Fibroblast of skin of scalp (primary cell): ENCODE measurements around the gene SYNE2.

Source experiments
- DNase-seq: peaks from one replicate; pipeline ENCODE4 v3.0.0-alpha.2; 2013

SYNE2 gene

DNA sequence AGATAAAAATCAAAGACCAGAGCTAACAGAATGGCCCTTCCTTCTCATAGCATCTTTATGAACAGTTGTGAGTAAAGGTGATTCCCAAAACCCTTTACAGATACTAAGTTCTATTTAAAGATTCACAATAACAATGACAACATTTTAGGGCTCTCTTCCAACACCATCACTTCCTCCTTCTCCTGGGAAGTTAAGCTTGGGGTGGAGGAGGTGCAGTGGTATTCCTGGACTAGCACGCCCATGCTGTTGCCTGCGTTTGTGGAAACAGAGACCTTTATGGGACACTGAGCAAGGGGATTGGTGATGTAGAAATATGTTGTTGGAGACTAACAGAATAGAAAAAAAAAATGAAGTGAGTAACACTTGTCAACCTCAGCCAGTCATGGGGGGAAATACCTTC, 22.5 kb downstream of the SYNE2 start:
- DNase-seq = peak; percentile 29

DNA sequence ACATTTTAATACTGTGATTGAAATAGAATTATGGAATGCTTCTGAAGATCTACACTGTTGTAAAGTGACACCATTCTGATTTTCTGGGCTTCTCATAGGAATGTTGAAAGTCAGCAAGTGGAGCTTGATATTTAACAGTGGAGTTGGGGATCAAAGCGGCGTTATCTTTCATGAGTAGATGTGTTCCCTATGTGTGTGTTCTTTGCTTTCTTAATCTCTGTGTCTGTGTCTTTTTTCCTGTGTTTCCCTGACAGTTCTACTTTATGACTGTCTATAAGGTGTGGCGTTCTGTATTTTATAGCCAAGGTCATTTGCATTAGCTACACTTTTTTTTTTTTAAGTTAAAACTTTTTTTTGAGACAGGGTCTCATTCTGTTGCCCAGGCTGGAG, 24.7 kb downstream of the SYNE2 start:
- no peak for DNase-seq

DNA sequence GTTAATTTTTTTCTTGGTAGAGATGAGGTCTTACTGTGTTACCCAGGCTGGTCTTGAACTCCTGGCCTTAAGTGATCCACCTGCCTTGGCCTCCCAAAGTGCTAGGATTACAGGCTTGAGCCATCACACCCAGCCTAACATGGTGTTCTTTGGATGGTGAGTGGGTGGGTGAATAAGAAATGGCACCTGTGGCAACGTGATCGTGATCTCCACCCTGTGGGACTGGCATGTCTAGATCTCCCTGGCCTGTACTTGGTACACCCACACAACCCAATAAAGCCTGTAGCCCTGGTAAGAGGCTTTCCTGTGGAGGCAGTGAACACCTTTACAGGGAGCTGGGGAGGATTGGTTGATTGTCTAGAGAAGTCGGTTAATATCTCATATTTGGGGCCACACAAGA, 25.2 kb downstream of the SYNE2 start:
- DNase-seq = no peak

DNA sequence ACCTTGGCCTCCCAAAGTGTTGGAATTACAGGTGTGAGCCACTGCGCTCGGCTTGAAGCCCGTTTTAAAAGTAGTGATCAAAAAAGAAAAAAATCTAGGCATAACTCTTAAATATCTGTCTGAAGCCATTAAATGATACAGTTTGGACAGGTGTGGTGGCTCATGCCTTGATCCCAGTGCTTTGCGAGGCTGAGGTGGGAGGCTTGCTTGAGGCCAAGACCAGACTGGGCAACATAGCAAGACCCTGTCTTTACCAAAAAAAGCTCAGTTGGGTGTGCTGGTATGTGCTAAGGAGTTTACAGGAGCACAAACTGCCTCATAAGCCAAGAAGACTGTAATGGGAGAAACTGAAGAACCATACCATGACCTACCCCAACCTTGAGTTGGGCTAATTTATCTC, 26.0 kb downstream of the SYNE2 start:
- no peak for DNase-seq

DNA sequence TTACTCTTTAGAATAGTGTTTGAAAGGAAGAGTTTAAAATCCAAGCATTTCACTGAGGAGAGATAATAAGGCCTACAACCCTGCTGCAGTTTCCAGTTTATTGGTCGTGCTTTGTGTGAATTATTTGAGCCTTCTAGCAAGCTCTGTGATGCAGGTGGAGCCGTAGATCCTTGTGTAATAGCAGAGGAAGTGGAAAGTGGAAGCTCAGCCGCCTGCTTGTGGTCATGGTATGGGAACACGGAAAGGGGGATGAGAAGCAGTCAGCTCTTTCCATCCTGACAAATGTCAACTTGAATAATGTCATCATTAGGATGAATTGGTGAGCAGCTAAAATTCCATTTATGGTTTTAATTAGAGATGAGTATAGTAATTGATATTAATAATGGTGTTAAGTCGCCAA, 29.1 kb downstream of the SYNE2 start:
- no peak for DNase-seq

DNA sequence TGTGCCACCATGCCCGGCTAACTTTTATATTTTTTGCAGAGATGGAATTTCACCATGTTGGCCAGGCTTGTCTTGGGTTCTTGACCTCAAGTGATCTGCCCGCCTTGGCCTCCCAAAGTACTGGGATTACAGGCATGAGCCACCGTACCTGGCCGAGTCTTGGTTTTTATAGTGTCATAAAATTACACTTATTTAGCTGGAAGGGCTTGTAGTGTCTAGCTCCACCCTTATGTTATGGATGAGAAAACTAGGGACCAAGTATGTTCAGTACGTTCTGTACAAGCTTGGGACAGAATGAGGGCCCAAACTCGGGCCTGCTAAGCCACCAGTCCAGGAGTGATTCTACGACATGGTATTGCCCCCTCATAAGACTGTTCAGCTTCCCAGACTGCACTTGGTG, 35.1 kb downstream of the SYNE2 start:
- DNase-seq = no peak

DNA sequence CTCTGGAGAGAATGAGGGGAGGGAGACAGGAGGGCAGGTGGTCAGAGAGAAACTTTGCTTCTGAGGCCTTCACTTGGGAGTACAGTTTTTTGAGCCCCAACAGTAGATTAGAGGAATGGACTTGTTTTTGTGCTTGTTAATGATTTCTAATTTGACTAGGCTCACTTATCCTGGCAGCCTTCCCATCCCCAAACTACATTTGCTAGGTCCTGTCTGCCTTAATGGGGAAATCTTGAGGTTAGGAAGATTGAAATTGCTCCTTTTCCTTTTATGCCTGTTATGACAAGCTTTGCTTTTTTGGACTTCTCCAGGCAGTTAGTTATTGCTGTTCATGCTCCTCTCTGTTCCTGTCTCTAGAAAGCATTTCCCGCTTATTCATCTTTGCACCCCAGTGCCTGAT, 37.7 kb downstream of the SYNE2 start:
- DNase-seq = no peak

DNA sequence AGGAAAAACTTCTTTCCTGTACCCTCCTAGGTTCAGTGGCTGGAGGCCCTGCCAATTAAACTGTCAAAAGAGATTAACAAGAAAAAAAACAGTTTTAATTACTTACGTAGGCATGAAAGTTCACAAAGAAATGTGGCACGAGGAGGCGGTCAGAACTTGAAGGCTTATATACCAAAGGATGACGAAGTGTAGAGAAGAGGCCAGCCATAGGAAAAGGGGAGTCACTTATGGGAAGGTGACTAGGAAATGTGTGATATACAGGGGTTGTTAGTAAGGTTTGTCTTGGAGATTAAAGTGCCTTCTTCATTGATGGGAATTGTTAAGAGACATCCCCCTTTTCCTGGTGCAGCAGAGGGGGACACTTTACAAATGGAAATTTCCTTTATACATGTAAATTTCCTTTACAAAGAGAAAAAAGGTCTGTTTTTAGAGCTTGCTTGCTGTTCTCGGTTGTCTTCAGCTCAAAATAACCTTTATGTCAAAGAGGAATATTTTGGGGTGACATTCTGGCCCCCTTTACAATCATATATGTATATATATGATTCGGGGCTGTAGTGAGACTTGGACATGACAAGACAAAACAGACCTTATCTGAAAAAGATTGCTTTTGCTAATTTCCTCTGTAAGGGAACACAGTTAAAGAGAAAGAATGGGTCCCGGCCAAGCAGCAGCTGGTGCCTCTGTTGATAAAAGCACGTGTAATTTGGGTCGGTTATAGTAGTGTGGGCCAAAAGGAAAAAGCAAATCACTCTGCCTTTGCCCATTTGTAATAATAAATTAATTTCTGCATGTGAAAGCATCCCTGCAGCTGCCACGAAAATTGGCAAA, 38.6 kb downstream of the SYNE2 start:
- DNase-seq = no peak

DNA sequence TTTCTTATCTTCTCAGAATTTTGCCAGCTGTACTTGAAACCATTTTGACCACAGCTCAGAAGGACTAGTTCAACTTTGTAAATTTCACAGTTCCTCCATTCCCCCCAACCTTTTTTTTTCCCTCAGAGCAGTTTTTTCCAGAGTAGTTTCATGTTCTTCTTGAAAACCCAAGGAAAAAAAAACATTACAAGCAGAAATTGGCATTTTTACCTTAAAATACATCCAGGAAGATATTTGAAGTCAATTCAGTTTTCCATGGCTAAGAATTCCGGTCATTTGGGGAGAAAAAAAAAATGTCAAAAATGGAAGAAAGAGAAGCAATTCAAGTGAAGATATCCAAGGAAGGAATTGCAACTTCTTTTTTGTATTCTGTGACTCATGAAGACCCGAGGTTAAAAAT, 39.5 kb downstream of the SYNE2 start:
- DNase-seq = no peak

DNA sequence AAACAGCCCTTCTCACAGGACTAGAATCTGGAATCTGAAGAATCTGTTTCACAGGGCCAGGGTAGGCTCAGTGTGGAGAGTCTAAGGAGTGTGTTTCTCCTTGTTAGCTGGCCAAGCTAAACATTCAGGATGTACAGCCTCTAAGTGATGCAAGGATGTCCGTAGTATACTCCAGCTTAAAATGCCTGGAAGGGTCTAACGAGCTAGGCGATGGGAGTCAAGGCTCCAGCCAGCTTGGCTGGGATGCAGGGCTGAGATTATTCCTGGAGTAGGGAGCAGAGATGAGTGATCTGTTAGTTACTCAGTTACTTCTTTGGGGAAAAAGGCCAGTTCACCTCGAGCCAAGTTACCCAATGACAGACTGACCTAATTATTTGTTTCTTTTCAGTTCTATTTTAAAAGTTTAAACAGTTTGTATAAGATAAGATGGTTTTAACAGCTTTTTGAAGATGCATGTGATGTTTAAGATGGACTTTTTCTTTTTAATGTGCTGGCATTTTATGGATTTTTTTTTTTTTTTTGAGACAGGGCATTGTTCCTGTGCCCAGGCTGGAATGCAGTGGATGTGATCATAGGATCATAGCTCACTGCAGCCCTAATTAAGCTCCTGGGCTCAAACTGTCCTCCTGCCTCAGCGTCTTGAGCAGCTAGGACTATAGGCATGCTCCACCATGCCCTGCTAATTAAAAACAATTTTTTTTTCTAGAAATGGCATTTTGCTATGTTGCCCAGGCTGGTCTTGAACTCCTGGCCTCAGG, 41.1 kb downstream of the SYNE2 start:
- DNase-seq = peak; percentile 90

DNA sequence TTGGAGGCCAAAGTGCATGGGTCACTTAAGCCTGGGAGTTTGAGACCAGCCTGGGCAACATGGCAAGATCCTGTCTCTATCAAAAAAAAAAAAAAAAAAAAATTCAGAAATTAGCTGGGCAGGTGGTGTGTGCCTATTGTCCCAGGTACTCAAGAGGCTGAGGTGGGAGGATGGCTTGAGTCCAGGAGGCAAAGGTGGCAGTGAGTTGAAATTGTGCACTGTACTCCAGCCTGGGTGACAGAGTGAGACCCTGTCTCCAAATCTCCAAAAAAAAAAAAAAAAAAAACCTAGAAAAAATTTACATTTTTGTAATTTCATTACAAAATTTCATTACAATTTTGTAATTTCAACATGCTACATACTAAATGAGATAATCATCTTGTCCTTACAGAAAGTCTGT, 42.7 kb downstream of the SYNE2 start:
- no peak for DNase-seq

DNA sequence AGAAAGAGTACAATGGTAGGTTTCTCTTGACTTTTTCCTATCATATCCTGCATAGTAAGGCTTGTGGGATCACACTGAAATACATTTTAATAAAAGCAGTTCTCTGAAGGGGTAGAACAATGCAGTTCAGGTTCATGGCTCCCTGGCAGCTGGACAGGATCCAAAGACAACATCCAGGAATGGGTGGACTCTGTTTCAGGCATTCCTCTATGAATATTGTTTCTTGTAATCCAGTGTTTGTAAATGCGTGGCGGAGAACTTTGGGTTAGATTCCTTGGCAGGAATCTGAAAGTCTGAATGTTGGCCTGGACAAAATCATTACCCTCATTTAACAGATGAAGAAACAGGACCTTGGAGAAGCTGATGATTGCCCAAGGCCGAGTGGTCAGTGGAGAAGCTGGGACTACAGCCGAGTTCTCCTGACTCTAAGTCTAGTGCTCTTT, 43.5 kb downstream of the SYNE2 start:
- DNase-seq = peak; percentile 85

DNA sequence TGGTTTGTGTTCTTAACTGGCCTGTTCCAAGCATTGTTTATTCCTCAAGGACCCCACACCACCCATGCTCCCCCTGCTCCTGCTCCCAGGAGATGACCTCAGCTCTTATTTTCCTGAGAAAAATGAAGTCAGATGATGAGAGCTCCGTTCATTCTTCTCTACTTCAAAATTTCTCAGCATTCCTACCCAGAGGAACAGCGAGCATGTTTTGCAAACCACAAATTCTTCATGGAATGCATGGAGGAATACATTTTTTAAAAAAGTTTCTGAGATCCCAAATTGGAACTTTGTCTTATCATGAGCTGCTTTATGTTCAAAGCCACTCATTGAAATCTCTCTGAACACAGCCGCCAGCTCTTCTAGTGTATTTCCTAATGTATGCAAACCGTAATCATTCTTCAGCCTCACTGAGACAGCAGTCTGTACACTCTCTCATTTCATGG, 44.9 kb downstream of the SYNE2 start:
- DNase-seq = peak; percentile 92

DNA sequence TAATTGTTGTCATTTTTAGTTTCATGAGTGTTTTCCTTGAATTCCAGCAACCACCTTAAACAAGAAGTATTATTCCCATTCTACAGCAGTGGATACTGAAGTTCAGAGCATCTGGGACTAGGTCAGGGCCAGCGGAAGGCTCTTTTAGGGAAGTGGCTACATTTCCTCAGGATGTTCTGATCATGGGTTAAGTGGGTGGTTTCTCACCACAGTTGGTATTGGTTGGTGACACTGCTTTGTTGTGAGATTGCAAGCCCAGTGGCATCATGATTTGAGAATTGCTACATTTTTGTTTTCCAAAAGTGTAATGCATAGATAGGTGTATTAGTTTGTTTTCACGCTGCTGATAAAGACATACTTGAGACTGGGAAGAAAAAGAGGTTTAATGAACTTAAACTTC, 47.1 kb downstream of the SYNE2 start:
- no peak for DNase-seq

DNA sequence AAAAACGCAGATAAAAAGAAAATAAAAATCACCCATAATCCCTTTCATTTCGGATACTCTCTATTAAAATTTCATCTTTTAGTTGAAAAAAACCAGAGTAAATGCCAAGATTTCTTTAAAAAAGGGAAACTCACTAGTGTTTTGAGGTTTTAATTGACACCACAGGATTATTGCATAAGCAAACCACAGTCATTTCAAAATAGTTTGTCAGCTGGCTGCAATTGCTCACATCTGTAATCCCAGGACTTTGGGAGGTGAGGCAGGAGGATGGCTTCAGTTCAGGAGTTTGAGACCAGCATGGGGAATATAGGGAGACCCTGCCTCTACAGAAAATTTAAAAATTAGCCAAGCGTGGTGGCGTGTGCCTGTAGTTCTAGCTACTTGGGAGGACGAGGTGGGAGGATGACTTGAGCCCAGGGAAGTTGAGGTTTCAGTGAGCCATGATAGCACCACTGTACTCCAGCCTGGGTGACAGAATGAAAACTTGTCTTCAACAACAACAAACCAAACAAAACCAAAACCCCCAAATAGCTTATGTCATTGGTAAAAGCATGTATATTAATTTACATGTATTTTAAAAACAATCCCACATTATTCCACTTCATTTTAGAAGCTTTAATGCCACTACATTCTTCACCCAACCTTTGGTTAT, 48.8 kb downstream of the SYNE2 start:
- peak; percentile 85 for DNase-seq

DNA sequence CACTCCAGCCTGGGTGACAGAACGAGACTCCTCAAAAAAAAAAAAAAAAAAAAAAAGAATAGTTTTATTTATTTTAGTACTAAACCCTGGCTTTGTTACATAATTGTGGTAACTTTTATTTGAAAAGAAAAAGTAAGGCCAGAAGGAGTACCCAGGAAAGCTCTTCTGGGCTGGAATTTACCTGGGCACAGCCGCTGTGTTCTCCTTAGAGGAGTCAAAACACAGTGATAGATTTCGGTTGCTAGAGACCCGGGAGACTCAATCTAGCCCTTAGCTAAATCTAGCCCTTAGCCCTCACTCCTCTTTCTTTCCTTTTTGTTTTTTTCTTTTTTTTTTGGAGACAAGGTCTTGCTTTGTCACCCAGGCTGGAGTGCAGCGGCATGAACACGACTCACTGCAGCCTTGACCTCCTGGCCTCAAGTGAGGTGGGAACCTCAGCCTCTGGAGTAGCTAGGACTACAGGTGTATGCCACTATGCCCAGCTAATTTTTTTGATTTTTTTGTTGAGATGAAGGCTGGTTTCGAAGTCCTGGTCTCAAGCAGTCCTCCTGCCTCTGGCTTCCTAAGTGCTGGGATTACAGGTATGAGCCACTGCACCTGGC, 49.7 kb downstream of the SYNE2 start:
- no peak for DNase-seq

DNA sequence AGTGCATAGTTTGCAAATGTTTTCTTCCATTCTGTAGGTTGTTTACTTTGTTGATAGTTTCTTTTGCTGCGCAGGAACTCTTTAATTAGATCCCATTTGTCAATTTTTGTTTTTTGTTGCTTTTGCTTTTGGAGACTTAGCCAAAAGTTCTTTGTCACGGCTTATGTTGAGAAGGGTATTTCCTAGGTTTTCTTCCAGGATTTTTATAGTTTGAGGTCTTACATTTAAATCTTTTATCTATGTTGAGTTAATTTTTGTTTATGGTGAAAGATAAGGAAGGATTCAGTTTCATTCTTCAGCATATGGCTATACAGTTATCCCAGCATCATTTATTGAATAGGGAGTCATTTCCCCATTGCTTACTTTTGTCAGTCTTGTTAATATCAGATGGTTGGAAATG, 51.9 kb downstream of the SYNE2 start:
- DNase-seq = no peak

DNA sequence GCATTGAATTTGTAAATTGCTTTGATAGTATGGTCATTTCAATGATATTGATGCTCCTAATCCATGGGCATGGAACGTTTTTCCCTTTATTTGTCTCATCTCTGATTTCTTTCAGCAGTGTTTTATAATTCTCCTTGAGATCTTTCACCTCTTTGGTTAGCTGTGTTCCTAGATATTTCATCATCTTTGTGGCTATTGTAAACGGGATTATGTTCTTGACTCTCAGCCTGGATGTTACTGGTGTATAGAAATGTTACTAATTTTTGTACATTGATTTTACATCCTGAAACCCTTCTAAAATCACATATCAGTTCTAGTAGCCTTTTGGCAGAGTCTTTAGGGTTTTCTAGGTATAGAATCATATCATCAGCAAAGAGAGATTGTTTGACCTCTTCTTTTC, 52.6 kb downstream of the SYNE2 start:
- DNase-seq = no peak

DNA sequence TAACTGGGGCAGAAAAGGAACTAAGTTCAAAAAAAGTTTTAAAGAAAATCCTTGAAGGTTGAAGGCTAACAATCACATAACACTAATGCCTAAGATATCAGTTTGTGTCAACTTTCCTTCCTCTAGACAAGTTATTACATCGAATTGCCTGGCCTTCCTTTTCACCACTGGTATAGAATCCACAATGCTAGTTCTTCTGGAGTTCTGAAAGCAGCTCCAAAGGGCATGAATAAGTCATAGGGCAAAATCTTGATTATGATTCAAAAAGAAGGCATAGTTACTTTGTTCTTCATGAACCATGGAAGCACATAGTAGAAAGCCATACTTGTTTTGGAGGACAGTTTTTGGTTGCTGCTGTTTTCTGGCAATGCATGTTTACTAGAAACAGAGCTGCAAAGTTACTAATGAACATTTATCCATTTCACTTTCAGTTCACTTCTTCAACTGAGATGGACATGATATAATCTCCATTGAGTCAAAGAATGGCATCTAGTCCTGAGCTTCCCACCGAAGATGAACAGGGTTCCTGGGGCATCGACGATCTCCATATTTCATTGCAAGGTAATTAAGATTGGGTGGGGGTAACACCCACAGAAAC, 56.0 kb downstream of the SYNE2 start:
- DNase-seq = no peak

DNA sequence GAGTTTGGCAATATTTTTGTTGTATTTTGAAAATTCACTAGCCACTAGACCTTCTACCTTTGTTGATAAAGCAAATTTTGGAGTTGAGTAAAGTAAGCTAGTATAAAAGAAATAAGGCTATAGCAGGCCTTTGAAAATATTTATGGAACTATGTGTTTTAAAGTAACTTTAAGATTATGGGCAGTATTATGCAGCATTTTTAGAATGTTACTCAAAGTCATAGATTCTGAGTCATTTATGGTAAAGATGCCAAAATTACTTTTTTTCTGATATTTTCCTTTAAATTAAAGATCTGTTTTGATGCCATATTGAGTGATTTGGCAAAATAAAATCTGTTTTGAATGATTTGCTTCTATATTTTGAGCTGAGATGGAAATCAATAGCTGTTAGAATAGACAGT, 57.2 kb downstream of the SYNE2 start:
- peak; percentile 40 for DNase-seq

DNA sequence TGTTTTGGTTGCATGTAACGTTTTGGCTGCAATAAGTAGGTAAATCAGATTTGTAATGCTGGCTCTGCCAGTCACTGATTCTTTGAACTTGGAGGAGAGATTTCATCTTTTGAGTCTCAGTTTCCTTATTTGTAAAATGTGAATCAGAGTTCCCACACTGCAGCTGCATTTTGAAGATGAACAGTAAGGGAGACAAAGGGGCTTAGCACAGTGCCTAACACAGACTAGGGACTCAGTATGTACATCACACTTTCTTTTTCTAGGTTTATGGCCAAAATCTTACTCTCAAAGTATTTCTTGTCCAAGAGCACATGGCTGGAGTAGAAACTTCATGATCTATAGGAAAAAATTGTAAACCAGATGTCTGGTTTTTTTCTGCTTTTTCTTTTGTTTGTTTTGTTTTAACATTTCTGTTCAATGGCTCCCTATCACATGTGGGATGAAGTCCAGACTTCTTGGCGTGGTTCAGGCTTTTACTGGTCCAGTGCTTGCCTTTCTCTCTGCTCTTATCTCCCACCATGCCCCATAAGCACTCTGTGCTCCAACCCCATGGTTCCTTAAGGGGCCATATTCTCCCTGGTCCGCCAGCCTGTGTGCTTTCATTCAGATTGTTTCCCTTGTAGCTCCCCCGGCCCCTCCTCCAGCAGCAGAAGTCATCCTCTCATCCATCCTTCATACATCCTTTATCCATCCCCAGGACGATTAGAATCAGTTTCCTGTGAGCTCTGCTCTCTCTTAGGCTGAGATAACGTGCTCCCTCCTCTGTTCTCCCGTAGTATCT, 58.0 kb downstream of the SYNE2 start:
- DNase-seq = peak; percentile 31

DNA sequence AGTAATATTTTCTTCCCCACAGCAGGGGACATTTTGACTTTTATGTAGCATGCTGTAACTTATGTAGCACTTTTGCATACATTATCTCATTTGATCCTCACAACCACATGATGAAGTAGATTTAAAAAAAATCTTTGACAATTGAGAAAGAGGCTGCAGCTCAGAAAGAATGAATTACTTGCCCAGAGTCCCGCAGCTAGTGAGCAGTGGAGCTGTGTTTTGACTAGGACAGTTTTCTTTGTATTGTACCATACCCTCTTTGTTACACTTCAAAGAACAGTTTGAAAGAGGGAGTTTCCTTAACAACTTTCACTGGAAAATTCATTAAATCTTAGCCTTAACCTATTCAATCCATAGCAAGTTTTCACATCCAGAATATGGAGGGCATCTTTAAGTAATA, 58.6 kb downstream of the SYNE2 start:
- no peak for DNase-seq
